H1 (cell line): ENCODE measurements around the gene CHRNA1. TPM values are rescaled to one million over a fixed set of nuclear protein-coding genes. Genes with fewer than 3 reads are reported as not detected.

Experiments
- KDM4A ChIP-seq: IDR thresholded peaks from one replicate; pipeline ENCODE4 v1.7.1; 2012; ENCODE audit warnings: low read depth, mild to moderate bottlenecking, moderate library complexity, low read length, inconsistent platforms; ENCODE audit not compliant: severe bottlenecking
- polyA plus RNA-seq, 7 experiments: library from polyadenylated mRNA; depleted of rRNA in 3 of 7; stranded (reverse) in 5 of 7; unstranded in 2 of 7; fragments of >200 nt in 5 of 7; fragments of 200-250 nt in 2 of 7; gene quantifications; 1 replicate in 5 of 7; 2 replicates in 1 of 7; 4 replicates in 1 of 7; pipeline versions ENCODE4 v1.2.1 to v1.2.3, GENCODE V29; 2011 to 2013; ENCODE audit warnings: missing spikeins in 2 of 7, mixed read lengths in 2 of 7
- total RNA-seq: library from RNA; stranded (reverse); fragmentation: NEBNext Ultra II Directional; extraction: Animal tissue kit (Norgen Biotek cat#: 25700); gene quantifications from 2 replicates; pipeline ENCODE4 v1.2.1, GENCODE V29; 2021

Gene CHRNA1
- total and polyA plus RNA-seq, 2 of the 8 experiments (the other 6 are each of a cell fraction or from before 2014, with no cell fraction given), result 0.11 to 0.15 TPM

DNA sequence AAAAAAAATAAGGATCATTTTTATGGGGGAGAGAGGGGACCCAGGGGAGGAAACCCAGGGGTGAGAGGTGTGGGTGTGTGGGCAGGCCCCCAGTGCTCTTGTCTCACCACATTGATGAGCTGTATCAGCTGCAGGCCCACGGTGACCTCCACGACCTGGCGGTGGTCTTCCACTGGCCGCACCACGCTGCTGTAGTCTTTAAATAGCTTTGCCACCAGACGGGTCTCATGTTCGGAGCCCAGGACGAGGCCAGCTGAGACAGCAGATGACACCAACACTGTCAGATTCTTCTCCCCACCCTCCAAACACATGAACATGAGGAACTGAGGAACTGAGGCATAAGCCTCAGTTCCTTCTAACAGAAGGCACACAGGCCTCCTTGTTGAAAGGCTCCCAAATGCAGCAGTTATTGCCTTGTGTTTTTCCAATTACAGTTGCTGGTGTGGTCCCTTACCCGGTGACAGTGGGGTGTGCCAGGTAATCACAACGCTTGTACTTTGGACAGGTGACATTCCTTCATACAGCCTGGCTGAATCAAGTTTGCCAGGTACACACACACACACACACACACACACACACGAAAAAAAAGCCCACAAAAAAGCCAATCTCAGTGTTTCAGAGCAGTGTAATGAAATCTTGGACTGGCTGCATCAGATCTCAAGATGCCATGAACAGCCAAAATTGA lies 4.7 kb downstream of the CHRNA1 start (continued):
- TF ChIP-seq KDM4A, result no peak
- TF ChIP-seq, all 59 proteins: peak for 0
